Body of pancreas (tissue), 4 donors: ENCODE results near the gene CARNS1. TPM values are rescaled to one million over a fixed set of nuclear protein-coding genes. Genes with fewer than 3 reads are reported as not detected.

Source experiments
- ATAC-seq: fragments of 150-250 bp; one replicate; pipeline ENCODE4 v1.9.1; 2016
- DNase-seq, 4 donors: peaks; one replicate each; pipeline ENCODE4 v3.0.0-alpha.2; 2019
- H3K27ac ChIP-seq, 4 donors: fragments of 200-600 bp; sonication (generic); 1 replicate in 3 of 4; 2 replicates in 1 of 4; pipeline versions ENCODE4 v1.5.1 to v1.6.1; 2016 to 2019; ENCODE audit warnings: mild to moderate bottlenecking in 1 of 4, mixed read lengths in 1 of 4, moderate library complexity in 1 of 4
- H3K27me3 ChIP-seq, 2 donors: fragments of 200-600 bp; sonication (generic); one replicate each; pipeline ENCODE4 v1.6.0; 2016; ENCODE audit warnings: mild to moderate bottlenecking in 1 of 2
- H3K36me3 ChIP-seq, 2 donors: fragments of 200-600 bp; sonication (generic); replicated peaks in 1 of 2; 2 replicates each; pipeline ENCODE4 v1.5.1; 2016; ENCODE audit warnings: low read depth in 2 of 2; ENCODE audit not compliant: insufficient read depth in 1 of 2
- H3K4me1 ChIP-seq: fragments of 200-600 bp; sonication (generic); one replicate; pipeline ENCODE4 v1.6.0; 2016
- H3K4me3 ChIP-seq, 2 donors: fragments of 200-600 bp; sonication (generic); 1 replicate in 1 of 2; 2 replicates in 1 of 2; pipeline ENCODE4 v1.5.1; 2016 to 2019
- H3K9me3 ChIP-seq, 3 donors: fragments of 200-600 bp; sonication (generic); 1 replicate in 2 of 3; 2 replicates in 1 of 3; pipeline ENCODE4 v1.5.1; 2016
- POLR2A ChIP-seq, 3 donors: fragments of 450-650 bp; IDR thresholded peaks; one replicate each; pipeline ENCODE4 v1.6.1; 2016; ENCODE audit warnings: antibody characterized with exemption in 3 of 3, mild to moderate bottlenecking in 2 of 3
- WGBS, 2 donors: methylation state at CpG; one replicate each; pipeline ENCODE4 v1.1.5; 2017; 5-methylcytosine and 5-hydroxymethylcytosine counted together
- intact Hi-C: fragments of 100-400 bp; cut with DNase I; formaldehyde crosslinking; loops from one replicate; pipeline ENCODE4 v1.15.1; 2023
- total RNA-seq, 2 donors: library from RNA; depleted of rRNA; stranded (reverse); fragments of >200 nt; gene quantifications; one replicate each; pipeline ENCODE4 v1.1.0, GENCODE V29; 2016
- TF ChIP-seq, protein P1 (sequence below), 7 experiments: fragments of 450-650 bp in 4 of 7; fragments of 200-600 bp in 3 of 7; sonication (generic) in 3 of 7; IDR thresholded peaks; one replicate each; pipeline ENCODE4 v1.5.1; 2016 to 2019; ENCODE audit warnings: antibody characterized with exemption in 7 of 7

CARNS1 gene, protein sequence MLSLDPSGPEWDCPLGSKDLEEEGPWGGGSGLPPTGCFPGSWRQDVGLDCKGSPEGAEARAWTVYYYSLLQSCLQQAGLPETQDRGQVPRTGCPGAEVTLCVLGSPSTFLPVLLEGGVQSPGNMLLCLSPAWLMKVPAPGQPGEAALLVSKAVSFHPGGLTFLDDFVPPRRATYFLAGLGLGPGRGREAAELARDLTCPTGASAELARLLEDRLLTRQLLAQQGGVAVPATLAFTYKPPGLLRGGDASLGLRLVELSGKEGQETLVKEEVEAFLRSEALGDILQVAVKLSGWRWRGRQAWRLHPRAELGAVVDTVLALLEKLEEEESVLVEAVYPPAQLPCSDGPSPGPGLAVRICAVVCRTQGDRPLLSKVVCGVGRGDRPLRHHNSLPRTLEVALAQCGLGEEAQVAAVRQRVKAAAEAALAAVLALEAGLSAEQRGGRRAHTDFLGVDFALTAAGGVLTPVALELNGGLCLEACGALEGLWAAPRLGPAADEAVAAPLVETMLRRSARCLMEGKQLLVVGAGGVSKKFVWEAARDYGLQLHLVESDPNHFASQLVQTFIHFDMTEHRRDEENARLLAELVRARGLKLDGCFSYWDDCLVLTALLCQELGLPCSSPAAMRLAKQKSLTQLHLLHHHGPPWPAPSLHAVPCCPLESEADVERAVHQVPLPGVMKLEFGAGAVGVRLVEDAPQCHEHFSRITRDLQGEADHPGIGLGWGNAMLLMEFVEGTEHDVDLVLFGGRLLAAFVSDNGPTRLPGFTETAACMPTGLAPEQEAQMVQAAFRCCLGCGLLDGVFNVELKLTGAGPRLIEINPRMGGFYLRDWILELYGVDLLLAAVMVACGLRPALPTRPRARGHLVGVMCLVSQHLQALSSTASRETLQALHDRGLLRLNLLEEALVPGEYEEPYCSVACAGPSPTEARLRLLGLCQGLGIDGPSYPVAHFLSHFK
- 1 to 10 TPM; 2.1 to 2.6 TPM for total RNA-seq

DNA sequence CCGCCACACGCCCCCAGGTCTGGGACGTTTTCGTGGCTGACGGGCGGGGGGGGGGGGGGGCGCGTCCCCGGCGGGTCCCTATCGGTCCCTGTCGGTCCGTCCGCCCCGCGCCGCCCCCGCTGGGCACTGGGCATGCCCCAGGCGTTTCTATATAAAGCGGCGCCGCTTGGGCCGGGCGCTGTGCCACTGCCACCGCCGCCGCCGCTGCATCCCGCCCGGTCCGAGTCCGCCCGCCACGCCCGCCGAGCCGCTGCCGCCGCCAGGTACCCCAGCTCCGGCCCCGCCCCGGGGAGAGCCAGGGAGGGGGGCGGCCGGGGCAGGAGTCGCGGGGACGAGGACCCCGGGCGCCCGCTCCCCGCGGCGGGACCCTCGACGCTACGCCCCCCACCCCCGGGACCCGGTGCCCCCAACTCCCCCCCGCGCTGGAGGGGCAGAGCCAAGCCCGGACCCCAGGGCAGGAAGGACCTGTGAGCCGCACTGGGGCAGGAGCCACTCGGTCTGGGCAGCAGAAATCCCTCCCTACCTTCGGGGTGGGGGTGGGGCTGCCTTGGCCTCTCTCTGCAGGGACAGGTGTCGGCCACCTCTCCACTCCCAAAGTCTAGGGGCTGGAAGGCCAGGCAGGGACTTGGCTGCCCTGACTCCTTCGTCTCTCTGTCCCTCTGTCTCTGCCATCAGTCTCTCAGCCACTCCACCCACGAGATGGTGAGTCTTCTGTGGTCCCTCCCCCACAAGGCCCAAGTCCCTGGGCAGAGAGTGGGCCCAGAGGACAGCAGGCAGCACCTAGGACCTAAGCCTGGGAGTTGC is at the start of gene CARNS1:
TSS of gene CARNS1 (plus strand) at position 178 of the 804 bp plus-strand sequence. CDS start at position 700, 522 bp downstream.
- Histone ChIP-seq H3K9me3 (no peaks in the 10 kb centered on the region), H3K27me3 (no peaks in the 10 kb centered on the region), H3K27ac (peak within 1 kb of the TSS in 2 of 4 donors; percentile 30 to 37), H3K4me3 (peak within 1 kb of the TSS in 1 of 2 donors; percentile 6), H3K36me3 (no peaks in the 10 kb centered on the region), H3K4me1 (peaks cover 61% of the 10 kb centered on the region)
- ATAC-seq (no peak), DNase-seq (peak in 3 of 4 donors; percentile 48 to 68 (median 63))
- TF ChIP-seq, protein P1, sequence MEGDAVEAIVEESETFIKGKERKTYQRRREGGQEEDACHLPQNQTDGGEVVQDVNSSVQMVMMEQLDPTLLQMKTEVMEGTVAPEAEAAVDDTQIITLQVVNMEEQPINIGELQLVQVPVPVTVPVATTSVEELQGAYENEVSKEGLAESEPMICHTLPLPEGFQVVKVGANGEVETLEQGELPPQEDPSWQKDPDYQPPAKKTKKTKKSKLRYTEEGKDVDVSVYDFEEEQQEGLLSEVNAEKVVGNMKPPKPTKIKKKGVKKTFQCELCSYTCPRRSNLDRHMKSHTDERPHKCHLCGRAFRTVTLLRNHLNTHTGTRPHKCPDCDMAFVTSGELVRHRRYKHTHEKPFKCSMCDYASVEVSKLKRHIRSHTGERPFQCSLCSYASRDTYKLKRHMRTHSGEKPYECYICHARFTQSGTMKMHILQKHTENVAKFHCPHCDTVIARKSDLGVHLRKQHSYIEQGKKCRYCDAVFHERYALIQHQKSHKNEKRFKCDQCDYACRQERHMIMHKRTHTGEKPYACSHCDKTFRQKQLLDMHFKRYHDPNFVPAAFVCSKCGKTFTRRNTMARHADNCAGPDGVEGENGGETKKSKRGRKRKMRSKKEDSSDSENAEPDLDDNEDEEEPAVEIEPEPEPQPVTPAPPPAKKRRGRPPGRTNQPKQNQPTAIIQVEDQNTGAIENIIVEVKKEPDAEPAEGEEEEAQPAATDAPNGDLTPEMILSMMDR (IDR thresholded peaks at IDR 0.05): no peak
- TF ChIP-seq POLR2A (IDR thresholded peaks at IDR 0.05): no peak
- WGBS, 2 donors: 5 to 8% methylated on average over 5 to 56 of the region's 67 CpGs
- intact Hi-C loops: no loop called here

DNA sequence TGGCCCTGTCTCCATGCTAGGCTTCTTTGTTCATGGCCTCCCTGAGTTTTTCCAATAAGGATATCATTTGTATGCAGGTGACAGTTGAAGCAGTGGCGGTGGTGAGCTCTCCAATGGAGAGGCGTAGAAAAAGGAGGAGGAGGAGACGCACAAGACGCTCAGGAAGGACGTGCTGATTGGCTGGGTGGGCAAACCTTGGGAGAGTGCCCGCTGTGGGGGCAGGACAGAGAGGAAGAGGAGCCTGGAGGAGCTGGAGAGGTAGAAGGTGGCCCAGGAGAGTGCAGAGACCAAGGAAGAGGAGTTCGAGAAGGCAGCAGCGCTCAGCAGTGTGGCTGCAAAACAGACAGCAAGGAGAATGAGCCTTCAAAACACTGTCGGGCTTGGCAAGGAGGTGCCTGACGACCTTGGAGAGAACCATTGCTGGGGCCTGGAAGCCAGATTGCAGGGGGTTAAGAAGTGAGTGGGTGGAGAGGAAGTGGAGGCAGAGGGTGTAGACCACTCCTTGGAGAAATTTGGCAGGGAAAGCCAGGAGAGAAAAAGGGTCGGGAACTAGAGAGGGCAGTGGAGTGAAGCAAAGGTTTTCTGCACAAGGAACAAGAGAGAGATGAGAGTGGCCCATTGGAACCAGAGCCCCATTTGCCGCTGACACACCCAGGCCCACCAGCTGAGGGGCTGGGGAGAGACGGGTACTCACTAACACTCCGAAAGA is 49.6 kb upstream of the CARNS1 start:
- Histone ChIP-seq H3K4me3 (no peak overlapping the region), H3K36me3 (no peaks in the 10 kb centered on the region), H3K9me3 (no peaks in the 10 kb centered on the region), H3K27me3 (no peaks in the 10 kb centered on the region), H3K27ac (no peak overlapping the region), H3K4me1 (peaks cover 21% of the 10 kb centered on the region)
- intact Hi-C loops: no loop called here
- WGBS, 2 donors: 77% methylated on average over 14 of the region's 14 CpGs
- DNase-seq: no peak
- ATAC-seq: no peak
- no peak for TF ChIP-seq POLR2A (IDR thresholded peaks at IDR 0.05)
- TF ChIP-seq, protein P1 (IDR thresholded peaks at IDR 0.05): no peak

DNA sequence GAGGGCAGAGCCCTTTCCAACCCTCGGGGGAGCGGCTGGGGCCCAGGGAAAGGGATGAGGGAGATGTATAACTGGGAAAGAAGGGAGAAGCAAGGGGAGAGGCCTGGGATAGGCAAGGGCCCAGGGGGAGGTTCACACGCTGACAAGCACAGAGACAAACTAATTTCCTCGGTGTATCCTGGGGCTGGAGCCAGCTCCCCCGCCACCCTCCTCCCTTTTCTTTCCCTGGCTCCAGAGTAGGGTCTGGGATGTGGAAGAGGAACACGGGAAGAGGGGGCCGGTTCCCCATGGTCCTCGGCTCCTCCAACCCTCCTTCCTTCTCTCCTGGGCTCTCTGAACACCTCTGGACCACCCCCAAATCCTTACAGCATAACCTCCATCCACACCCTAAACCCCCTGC is 48.9 kb upstream of the CARNS1 start:
- no peak for DNase-seq
- intact Hi-C loops: no loop called here
- 62 to 65% methylated on average over 8 of the region's 8 CpGs for WGBS, 2 donors

More for the DNA sequence above, 48.9 kb upstream of the CARNS1 start:
- H3K4me1 ChIP-seq: peaks cover 28% of the 10 kb centered on the region
- H3K9me3 ChIP-seq: no peaks in the 10 kb centered on the region
- H3K27ac ChIP-seq: peak overlapping the region in 1 of 4 donors; percentile 9
- TF ChIP-seq, protein P1 (IDR thresholded peaks at IDR 0.05): no peak
- no peak for ATAC-seq
- H3K36me3 ChIP-seq: no peaks in the 10 kb centered on the region
- no peak overlapping the region for H3K4me3 ChIP-seq
- no peaks in the 10 kb centered on the region for H3K27me3 ChIP-seq
